ENCODE data around the gene HEPACAM. TPM values are rescaled to one million over a fixed set of nuclear protein-coding genes. Genes with fewer than 3 reads are reported as not detected.
"Not testable (repeated sequence)": the region's sequence is repeated elsewhere in the genome, so short reads cannot be mapped to it uniquely, and the experiment has no call there.

The HEPACAM gene
- total RNA-seq, 6 donors from 2014 or later, result 0.14 TPM; not detected in 5

DNA sequence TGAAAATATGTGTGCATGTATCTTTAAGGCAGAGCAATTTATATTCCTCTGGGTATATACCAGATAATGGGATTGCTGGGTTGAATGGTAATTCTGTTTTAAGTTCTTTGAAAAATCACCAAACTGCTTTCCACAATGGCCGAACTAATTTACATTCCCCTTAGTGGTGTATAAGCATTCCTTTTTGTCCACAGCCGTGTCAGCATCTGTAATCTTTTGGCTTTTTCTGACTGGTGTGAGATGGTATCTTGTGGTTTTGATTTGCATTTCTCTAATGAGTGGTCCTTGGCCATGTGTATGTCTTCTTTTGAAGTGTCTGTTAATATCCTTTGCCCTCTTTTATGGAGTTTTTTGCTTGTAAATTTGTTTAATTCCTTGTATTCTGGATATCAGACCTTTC is 42.5 kb upstream of the HEPACAM start:
- DNase-seq (no peak), ATAC-seq (ENCODE audit: low FRiP score in 2 of 2) (no peak)
- WGBS, 2 donors, result 92 to 93% methylated on average over 2 of the region's 2 CpGs
- Histone ChIP-seq H3K27me3 (no peaks in the 10 kb centered on the region), H3K36me3 (no peaks in the 10 kb centered on the region), H3K27ac (no peak overlapping the region), H3K9me3 (peaks cover 0 to 16% (median 7%) of the 10 kb centered on the region in 4 donors), H3K4me3 (no peak overlapping the region), H3K4me1 (no peaks in the 10 kb centered on the region)
- TF ChIP-seq EP300 (IDR thresholded peaks at IDR 0.05), result no peak
- TF ChIP-seq, protein P1, sequence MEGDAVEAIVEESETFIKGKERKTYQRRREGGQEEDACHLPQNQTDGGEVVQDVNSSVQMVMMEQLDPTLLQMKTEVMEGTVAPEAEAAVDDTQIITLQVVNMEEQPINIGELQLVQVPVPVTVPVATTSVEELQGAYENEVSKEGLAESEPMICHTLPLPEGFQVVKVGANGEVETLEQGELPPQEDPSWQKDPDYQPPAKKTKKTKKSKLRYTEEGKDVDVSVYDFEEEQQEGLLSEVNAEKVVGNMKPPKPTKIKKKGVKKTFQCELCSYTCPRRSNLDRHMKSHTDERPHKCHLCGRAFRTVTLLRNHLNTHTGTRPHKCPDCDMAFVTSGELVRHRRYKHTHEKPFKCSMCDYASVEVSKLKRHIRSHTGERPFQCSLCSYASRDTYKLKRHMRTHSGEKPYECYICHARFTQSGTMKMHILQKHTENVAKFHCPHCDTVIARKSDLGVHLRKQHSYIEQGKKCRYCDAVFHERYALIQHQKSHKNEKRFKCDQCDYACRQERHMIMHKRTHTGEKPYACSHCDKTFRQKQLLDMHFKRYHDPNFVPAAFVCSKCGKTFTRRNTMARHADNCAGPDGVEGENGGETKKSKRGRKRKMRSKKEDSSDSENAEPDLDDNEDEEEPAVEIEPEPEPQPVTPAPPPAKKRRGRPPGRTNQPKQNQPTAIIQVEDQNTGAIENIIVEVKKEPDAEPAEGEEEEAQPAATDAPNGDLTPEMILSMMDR (IDR thresholded peaks at IDR 0.05), result no peak
- no peak for TF ChIP-seq POLR2AphosphoS5 (IDR thresholded peaks at IDR 0.05)

DNA sequence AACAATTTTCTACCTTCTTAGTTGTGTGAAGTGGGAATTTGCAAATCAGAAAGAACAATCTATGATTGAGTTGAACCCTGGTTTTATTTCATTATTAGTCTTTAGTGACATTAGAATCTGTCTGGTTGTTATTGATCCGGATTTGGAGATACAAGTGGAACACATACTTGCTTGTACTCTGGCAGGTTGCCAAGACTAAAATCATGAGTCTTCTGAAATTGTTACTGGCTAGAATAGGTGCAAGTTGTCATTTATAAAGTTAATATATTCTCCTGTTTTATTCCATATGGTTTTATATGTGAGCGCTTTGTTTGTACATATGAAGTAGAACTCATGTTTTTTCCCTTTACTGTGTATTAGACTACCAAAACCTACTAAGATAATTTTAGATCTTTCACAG is 41.2 kb upstream of the HEPACAM start:
- no peak for TF ChIP-seq POLR2AphosphoS5 (IDR thresholded peaks at IDR 0.05)
- TF ChIP-seq EP300 (IDR thresholded peaks at IDR 0.05), result no peak
- no peak for TF ChIP-seq POLR2A (IDR thresholded peaks at IDR 0.05)
- TF ChIP-seq, protein P1 (IDR thresholded peaks at IDR 0.05), result no peak
- Histone ChIP-seq H3K27me3 (no peaks in the 10 kb centered on the region), H3K36me3 (no peaks in the 10 kb centered on the region), H3K4me3 (no peak overlapping the region), H3K27ac (no peak overlapping the region), H3K4me1 (no peaks in the 10 kb centered on the region), H3K9me3 (peaks cover 0 to 10% (median 6%) of the 10 kb centered on the region in 4 donors)
- 84% methylated on average over 2 of the region's 2 CpGs for WGBS, 2 donors
- no peak for DNase-seq
- ATAC-seq (ENCODE audit: low FRiP score in 2 of 2), result no peak

DNA sequence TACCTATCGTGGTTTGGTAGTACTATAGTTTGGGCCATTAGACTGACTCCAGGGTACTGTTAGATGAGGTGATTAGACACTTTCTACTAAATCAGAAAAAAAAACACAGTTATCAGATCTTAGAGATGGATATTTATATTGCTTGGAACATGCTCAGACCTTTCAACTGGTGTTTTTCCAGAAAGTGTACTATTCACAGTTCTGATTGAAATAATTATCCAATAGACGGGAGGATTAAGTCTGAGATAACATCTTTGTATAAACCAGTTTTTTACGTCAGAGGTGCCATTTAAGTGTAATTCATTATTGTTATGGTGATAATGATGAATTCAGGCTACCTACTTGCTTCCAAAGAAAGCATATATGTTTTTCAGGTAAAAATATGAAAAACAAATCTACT is 40.7 kb upstream of the HEPACAM start:
- no peak for ATAC-seq (ENCODE audit: low FRiP score in 2 of 2)
- no peak overlapping the region for H3K4me3 ChIP-seq
- no peak for DNase-seq
- H3K9me3 ChIP-seq, result peaks cover 0 to 6% (median 3%) of the 10 kb centered on the region in 4 donors
- WGBS, 2 donors, result 92 to 94% methylated on average over 3 of the region's 3 CpGs
- H3K27ac ChIP-seq, result no peak overlapping the region
- no peaks in the 10 kb centered on the region for H3K27me3 ChIP-seq
- no peaks in the 10 kb centered on the region for H3K36me3 ChIP-seq
- TF ChIP-seq, protein P1 (IDR thresholded peaks at IDR 0.05), result no peak
- TF ChIP-seq EP300 (IDR thresholded peaks at IDR 0.05) (no peak), POLR2AphosphoS5 (IDR thresholded peaks at IDR 0.05) (no peak), POLR2A (IDR thresholded peaks at IDR 0.05) (no peak)
- no peaks in the 10 kb centered on the region for H3K4me1 ChIP-seq

DNA sequence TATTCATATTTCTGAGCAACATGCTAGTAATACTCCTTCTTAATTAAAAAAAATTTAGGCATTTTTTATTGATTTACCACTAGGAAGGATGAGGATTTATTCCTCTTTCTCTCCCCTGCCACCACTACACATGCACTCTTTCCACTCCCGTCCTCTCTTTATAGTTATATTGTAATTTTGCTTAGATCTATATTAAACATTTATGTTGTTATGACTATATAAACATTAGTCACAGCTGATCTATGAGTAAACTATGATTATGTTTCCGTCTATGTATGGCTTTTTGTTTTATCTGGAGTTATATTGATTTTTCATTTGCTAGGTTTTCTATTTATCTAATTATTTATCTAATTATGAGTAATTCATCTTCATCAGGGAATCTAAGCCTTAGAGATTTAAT is 36.0 kb upstream of the HEPACAM start:
- H3K27ac ChIP-seq, result no peak overlapping the region
- H3K27me3 ChIP-seq, result no peaks in the 10 kb centered on the region
- TF ChIP-seq POLR2A (IDR thresholded peaks at IDR 0.05), result no peak
- no peak for TF ChIP-seq EP300 (IDR thresholded peaks at IDR 0.05)
- TF ChIP-seq, protein P1 (IDR thresholded peaks at IDR 0.05), result no peak
- TF ChIP-seq POLR2AphosphoS5 (IDR thresholded peaks at IDR 0.05), result no peak
- H3K4me1 ChIP-seq, result no peaks in the 10 kb centered on the region
- no peak overlapping the region for H3K4me3 ChIP-seq
- H3K9me3 ChIP-seq, result no peaks in the 10 kb centered on the region
- H3K36me3 ChIP-seq, result no peaks in the 10 kb centered on the region
- DNase-seq (no peak), ATAC-seq (ENCODE audit: low FRiP score in 2 of 2) (no peak)
- 88 to 91% methylated on average over 2 of the region's 2 CpGs for WGBS, 2 donors

- TF ChIP-seq POLR2AphosphoS5 (IDR thresholded peaks at IDR 0.05), result no peak
- TF ChIP-seq POLR2A (IDR thresholded peaks at IDR 0.05), result no peak
- TF ChIP-seq, protein P1 (IDR thresholded peaks at IDR 0.05), result no peak
- no peak for TF ChIP-seq EP300 (IDR thresholded peaks at IDR 0.05)
- 57 to 93% methylated on average over 2 of the region's 2 CpGs for WGBS, 2 donors
- peak in 1 of 2 donors; percentile 36 for ATAC-seq (ENCODE audit: low FRiP score in 2 of 2)
- H3K9me3 ChIP-seq, result no peaks in the 10 kb centered on the region
- H3K27ac ChIP-seq, result no peak overlapping the region
- no peaks in the 10 kb centered on the region for H3K4me1 ChIP-seq
- no peaks in the 10 kb centered on the region for H3K27me3 ChIP-seq
- no peak for DNase-seq
- no peaks in the 10 kb centered on the region for H3K36me3 ChIP-seq
- H3K4me3 ChIP-seq, result no peak overlapping the region
These were observed 35.1 kb upstream of the HEPACAM start for GRCh38 chr11:124970925-124971324.

GRCh38 chr11:124968197-124968596 is 32.4 kb upstream of the HEPACAM start:
- peak in 1 of 2 donors; percentile 19 for DNase-seq
- not testable (repeated sequence) for H3K9me3 ChIP-seq; ATAC-seq (ENCODE audit: low FRiP score in 2 of 2); H3K27ac ChIP-seq; H3K4me1 ChIP-seq; H3K4me3 ChIP-seq; H3K27me3 ChIP-seq; H3K36me3 ChIP-seq
- 79 to 85% methylated on average over 10 to 13 of the region's 13 CpGs for WGBS, 2 donors

Data from upper lobe of left lung (tissue), 6 donors.